Motor neuron (in vitro differentiated cells): ENCODE data around the gene AMOT. TPM values are rescaled to one million over a fixed set of nuclear protein-coding genes. Genes with fewer than 3 reads are reported as not detected.

Source experiments
- ATAC-seq, 8 experiments: fragments of 200-7000 bp; cut with Tn5 transposase; replicated peaks in 6 of 8; 2 replicates each; pipeline ENCODE4 v1.8.0; 2021; ENCODE audit warnings: mild to moderate bottlenecking in 8 of 8, moderate library complexity in 8 of 8
- H3K27ac ChIP-seq, 2 donors: fragments of 250-450 bp; sonication (Bioruptor Pico); 2 replicates each; pipeline ENCODE4 v1.9.0; 2021; ENCODE audit warnings: antibody characterized with exemption in 2 of 2, mild to moderate bottlenecking in 2 of 2, moderate library complexity in 1 of 2
- H3K4me1 ChIP-seq, 2 donors: fragments of 250-450 bp; sonication (Bioruptor Pico); replicated peaks in 1 of 2; 2 replicates each; pipeline ENCODE4 v1.6.1; 2021; ENCODE audit warnings: antibody characterized with exemption in 2 of 2, mild to moderate bottlenecking in 2 of 2, moderate library complexity in 1 of 2
- H3K4me3 ChIP-seq, 5 donors: fragments of 250-450 bp; sonication (Bioruptor Pico); 2 replicates each; pipeline ENCODE4 v1.9.0; 2021; ENCODE audit warnings: antibody characterized with exemption in 5 of 5, mild to moderate bottlenecking in 5 of 5, moderate library complexity in 4 of 5
- WGBS, 10 experiments: fragments of 450-650 bp; shearing (Covaris generic); methylation state at CpG; one replicate each; pipeline ENCODE4 v1.0.0; 2022; 5-methylcytosine and 5-hydroxymethylcytosine counted together
- in situ Hi-C, 9 experiments: fragments of 400-800 bp; cut with MboI; loops; one replicate each; pipeline ENCODE4 v1.15.0; 2021; ENCODE audit warnings: low sequenced_read_pairs in 9 of 9, low pct_unique_long_range_greater_than_20kb in 2 of 9; ENCODE audit not compliant: unreplicated experiment in 9 of 9
- total RNA-seq, 8 experiments: library from RNA; unstranded; fragments of 300-600 nt; gene quantifications; 2 replicates each; pipeline versions ENCODE4 v1.2.3 to v1.2.4, GENCODE V29; 2022

Gene AMOT
- total RNA-seq, 8 experiments from 2014 or later = 0.10 to 26.0 (median 14.0) TPM

DNA sequence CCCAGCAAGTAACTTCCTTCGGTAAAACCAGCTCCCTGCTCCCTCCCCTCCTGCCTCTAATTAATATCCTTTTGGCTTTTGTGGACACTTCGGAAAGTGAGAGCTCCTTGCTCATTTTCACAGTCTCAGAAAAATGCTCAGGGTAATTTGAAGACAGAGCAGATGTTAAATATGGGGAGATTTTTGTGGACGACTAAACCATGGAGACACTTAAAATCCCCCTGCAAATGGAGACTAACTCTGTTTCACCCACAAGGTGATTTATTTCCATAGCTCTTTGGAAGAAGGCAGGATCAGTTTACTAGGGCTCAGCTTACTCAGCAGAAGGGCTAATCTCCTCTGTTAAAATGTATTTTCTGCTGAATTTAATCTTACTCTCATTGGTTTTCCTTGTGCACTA is 12.2 kb upstream of the AMOT start:
- in situ Hi-C loops = no loop called here
- 0 to 100% (median 48%) methylated on average over 1 to 3 of the region's 3 CpGs; no CpG with 5 or more reads in 5 of the 10 experiments for WGBS, 10 experiments
- peak in 1 of 8 experiments; percentile 54 for ATAC-seq
- H3K4me3 ChIP-seq = no peak overlapping the region
- no peak overlapping the region for H3K27ac ChIP-seq
- H3K4me1 ChIP-seq = peaks cover 3 to 4% of the 10 kb centered on the region in 2 donors

DNA sequence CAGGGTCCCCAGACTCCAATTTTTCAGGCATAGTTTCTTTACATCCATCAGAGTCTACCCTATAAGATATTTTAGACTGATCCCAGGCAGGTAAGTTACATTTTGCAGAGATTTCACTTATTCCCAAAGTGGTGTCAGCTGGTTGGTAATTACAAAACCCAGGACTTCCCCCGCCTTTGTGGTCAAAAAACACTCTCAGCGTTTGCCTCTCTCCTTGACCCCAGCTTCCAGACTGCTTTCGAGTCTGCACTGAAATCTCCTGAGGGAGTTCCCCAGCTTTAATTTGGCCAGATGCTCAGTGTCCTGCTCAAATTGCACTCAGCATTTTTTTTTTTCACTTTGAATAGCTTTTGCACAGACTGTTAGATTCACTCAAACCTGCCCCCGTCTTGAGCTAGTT is 11.2 kb upstream of the AMOT start:
- Histone ChIP-seq H3K4me3 (no peak overlapping the region), H3K4me1 (peaks cover 3 to 4% of the 10 kb centered on the region in 2 donors), H3K27ac (no peak overlapping the region)
- in situ Hi-C loops = no loop called here
- 0 to 53% (median 25%) methylated on average over 1 to 4 of the region's 4 CpGs; no CpG with 5 or more reads in 6 of the 10 experiments for WGBS, 10 experiments
- peak in 1 of 8 experiments; percentile 12 for ATAC-seq

DNA sequence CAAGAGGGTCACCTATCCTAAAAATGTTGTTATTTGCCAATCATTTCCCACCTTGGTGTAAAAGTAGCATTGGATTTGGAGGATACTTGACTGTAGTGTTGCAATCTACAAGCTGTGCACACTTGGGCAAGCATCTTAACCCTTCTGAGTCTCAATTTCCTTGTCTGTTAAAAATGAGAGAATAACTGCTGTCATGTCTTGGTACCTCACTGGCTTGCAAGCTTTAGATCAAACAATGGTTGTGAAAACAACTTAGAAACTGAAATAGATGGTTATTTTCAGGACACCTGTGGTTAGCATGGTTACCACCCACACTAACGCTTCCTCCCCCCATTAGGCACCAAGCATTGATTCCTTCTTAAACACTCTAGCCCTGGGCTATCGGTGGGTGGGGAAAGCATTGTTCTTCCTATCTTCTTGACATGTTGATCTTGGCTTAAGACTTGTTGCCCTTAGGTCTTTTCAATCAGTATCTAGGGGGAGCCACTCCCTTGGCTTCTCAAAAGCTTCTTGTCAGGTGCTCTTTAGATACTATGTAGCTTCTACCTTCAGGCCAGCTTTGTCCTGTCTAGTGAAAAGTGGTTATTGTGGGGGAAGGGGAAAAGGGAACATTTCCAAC is 10.6 kb upstream of the AMOT start:
- Histone ChIP-seq H3K27ac (no peak overlapping the region), H3K4me3 (no peak overlapping the region), H3K4me1 (peaks cover 6 to 7% of the 10 kb centered on the region in 2 donors)
- in situ Hi-C loops = no loop called here
- no peak for ATAC-seq
- WGBS, 10 experiments = 20 to 74% (median 20%) methylated on average over 1 to 2 of the region's 2 CpGs; no CpG with 5 or more reads in 7 of the 10 experiments

DNA sequence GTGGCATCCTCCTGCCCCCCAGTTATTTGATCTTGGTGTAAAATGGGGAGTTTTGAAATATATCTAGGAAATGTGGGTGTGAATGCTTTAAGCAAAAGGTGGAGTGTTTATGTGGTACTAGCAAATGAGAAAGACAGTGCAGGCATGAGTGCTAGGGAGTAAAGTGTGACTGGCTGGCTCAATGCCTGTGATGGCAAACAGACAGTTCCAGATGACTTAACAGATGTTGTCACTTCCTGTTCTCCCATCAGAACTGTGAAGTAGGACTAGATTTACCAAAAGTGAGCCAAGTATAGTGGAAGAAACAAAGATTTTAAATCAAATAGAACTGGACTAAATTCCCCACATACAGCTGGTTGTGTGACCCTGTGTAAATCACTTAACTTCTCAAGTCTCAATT is 8.4 kb upstream of the AMOT start:
- peaks cover 13 to 27% of the 10 kb centered on the region in 2 donors for H3K4me1 ChIP-seq
- no peak overlapping the region for H3K4me3 ChIP-seq
- in situ Hi-C loops = no loop called here
- H3K27ac ChIP-seq = no peak overlapping the region
- no peak for ATAC-seq

DNA sequence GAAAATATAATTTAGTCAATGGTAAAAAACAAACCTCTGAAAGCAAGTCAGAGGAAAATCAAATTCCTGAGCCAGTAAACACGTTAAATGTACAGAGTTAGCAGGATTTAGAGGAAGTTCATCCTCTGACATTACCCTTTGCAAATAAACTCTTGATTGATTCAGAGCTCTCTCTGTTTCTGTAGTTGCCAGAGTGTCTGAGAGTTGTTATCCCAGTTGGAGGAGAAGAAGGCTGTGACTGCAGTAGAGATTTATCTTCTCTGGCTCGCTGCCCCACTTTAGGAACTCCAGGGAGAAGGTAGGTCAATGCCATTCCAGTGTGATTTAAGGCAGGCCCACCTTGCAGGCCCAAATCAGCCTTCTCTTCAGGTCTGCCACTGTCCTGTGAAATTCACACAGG is 6.2 kb upstream of the AMOT start:
- Histone ChIP-seq H3K27ac (no peak overlapping the region), H3K4me1 (peaks cover 20 to 23% of the 10 kb centered on the region in 2 donors), H3K4me3 (no peak overlapping the region)
- in situ Hi-C loops = no loop called here
- peak in 1 of 8 experiments; percentile 28 for ATAC-seq
- WGBS, 10 experiments = 14 to 67% methylated on average over 1 of the region's 2 CpGs; no CpG with 5 or more reads in 8 of the 10 experiments

DNA sequence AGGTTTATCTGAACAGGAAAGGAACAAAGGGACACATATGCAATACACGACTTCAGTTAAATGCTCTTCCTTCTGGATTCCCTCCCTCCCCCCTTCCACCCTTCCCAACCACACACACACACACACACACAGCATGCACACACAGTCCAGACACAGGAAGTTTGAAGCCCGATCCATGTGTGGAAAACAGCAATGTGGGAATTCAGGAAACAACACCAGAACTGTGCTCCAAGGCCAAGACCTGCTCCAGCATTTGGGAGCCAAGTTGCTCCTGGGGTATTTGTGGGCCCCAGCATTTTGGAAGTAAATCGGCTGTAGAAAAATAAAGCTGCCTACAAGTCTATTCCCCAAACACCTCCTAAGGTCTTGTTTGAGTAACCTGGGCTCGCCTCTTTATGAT is 5.6 kb upstream of the AMOT start:
- no peak for ATAC-seq
- WGBS, 10 experiments = 33 to 100% (median 55%) methylated on average over 1 to 2 of the region's 4 CpGs; no CpG with 5 or more reads in 6 of the 10 experiments
- H3K27ac ChIP-seq = no peak overlapping the region
- no peak overlapping the region for H3K4me3 ChIP-seq
- in situ Hi-C loops = no loop called here
- H3K4me1 ChIP-seq = peaks cover 19 to 23% of the 10 kb centered on the region in 2 donors

DNA sequence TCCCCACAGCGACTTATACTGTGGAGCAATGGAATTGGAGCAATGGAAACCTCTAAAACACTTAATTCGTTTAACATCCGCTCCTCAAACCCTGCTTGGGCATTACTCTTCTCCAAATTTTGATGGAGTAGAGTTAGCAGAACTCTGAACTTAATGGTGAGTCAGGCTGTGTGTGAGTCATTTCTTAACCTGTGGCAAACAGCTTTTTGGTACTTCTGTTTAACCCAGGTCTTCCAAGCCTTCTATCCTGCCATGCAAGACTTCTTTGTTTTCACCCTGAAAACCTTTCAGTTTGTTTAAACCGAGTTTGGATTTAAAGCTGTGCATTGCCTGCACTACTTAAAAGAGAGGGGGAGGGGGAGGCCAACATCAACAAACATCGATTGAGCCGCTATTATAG is 3.6 kb upstream of the AMOT start:
- Histone ChIP-seq H3K27ac (no peak overlapping the region), H3K4me3 (no peak overlapping the region), H3K4me1 (peaks cover 19 to 23% of the 10 kb centered on the region in 2 donors)
- in situ Hi-C loops = no loop called here
- 38 to 85% (median 40%) methylated on average over 1 to 6 of the region's 6 CpGs; no CpG with 5 or more reads in 5 of the 10 experiments for WGBS, 10 experiments
- ATAC-seq = no peak

DNA sequence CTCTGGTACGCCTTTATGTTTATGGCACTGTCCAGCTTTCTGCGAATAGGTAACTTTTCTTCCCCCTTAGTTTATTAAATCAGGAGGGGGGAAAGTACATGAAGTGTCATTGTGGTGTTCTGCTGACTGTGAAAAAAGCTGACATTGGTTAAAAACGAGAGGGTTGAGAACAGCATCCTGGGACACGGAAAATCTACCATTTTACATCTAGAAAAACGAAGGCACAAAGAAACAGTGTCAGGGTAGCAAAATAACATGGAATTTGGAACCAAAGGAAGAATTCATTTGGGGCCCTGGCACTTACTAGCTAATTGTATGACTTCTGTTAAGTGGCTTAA is 1.2 kb upstream of the AMOT start:
- Histone ChIP-seq H3K4me1 (peaks cover 25 to 31% of the 10 kb centered on the region in 2 donors), H3K4me3 (peak overlapping the region; percentile 56 to 94 (median 67)), H3K27ac (no peak overlapping the region)
- no peak for ATAC-seq
- in situ Hi-C loops = no loop called here
- 0 to 80% (median 27%) methylated on average over 1 to 3 of the region's 5 CpGs; no CpG with 5 or more reads in 4 of the 10 experiments for WGBS, 10 experiments

DNA sequence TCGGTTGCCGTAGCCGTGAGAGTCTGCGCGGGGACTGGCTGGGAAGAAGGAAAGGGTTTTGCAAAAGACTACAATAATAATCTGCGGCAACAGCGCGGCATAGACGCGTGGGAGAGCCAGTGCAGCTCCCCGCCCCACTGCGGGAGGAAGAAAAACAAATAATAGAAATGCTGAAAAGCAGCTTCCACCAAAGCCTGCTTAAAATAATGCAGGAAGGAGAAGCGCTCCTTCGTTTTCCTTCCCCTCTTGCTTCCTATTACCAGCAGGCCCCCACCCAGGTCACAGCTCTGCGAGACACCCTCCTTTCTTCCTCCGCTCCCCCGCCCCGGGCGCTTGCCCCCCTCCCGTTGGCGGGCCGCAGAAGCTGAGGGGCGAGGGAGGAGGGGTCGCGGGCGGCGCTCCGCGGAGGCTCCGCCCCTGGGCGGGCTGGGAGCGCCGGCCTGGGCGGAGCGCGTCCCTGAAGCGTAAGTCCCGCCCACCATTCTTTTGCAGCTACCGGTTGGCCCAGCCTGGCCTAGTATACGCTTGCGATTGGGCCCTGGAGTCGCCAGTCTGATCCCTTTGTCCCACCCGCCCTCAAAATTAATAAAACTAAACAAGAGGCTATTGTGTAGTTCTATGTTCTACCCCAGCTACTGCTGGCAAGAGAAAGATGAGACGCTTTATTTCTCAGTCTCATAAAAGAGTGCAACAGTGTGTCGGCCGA is 636 bp upstream of the AMOT start:
- peak overlapping the region; percentile 55 to 77 for H3K27ac ChIP-seq
- ATAC-seq = peak; percentile 85 to 96 (median 91)
- in situ Hi-C loops = no loop called here
- 0% methylated on average over 6 of the region's 46 CpGs; no CpG with 5 or more reads in 9 of the 10 experiments for WGBS, 10 experiments
- peaks cover 23 to 27% of the 10 kb centered on the region in 2 donors for H3K4me1 ChIP-seq
- H3K4me3 ChIP-seq = peak overlapping the region; percentile 56 to 94 (median 67)

DNA sequence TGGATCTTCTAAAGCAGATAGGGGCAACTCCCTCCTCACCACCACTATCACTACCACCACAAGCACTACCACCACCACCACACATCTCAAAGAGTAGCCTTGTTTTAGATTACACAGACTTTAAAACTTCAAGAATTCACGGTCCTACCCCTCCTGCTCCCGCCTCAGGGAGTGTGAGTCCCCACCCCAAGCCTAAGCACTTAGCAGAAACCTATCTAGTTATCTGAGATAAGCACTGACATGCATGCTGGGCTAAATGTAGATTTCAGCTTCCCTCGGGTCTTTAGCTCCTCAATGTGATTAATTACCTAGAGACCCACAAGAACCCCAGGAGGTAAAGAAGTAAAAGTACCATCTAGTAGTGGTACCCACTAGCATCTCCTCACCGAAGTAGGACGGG is 775 bp downstream of the AMOT start:
- H3K4me3 ChIP-seq = peak overlapping the region; percentile 56 to 94 (median 67)
- no peak for ATAC-seq
- WGBS, 10 experiments = 0 to 40% (median 20%) methylated on average over 1 of the region's 5 CpGs; no CpG with 5 or more reads in 7 of the 10 experiments
- H3K4me1 ChIP-seq = peaks cover 16 to 22% of the 10 kb centered on the region in 2 donors
- H3K27ac ChIP-seq = no peak overlapping the region
- in situ Hi-C loops = no loop called here

DNA sequence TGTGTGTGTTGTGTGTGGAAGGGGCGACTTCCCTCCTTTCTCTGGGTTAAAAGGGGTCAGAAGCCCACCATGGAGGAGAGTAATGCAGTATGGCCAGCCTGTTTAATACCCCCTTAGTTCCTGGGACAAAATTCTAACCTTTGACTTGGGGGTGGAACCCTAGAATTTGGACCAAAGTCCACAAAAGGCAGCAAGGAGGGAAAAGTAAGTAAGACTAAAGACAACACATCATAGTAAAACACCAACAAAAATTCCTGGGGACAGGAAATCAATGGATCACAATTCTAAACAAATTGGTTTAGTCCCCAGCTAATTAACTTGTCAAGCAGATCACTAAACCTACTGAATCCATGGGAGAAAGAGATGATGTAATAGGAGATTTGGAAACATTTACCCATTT is 3.1 kb downstream of the AMOT start:
- H3K4me1 ChIP-seq = peaks cover 20 to 28% of the 10 kb centered on the region in 2 donors
- no peak overlapping the region for H3K27ac ChIP-seq
- no peak for ATAC-seq
- in situ Hi-C loops = no loop called here
- WGBS, 10 experiments = 0% methylated on average over 1 of the region's 1 CpG; no CpG with 5 or more reads in 9 of the 10 experiments
- H3K4me3 ChIP-seq = no peak overlapping the region

DNA sequence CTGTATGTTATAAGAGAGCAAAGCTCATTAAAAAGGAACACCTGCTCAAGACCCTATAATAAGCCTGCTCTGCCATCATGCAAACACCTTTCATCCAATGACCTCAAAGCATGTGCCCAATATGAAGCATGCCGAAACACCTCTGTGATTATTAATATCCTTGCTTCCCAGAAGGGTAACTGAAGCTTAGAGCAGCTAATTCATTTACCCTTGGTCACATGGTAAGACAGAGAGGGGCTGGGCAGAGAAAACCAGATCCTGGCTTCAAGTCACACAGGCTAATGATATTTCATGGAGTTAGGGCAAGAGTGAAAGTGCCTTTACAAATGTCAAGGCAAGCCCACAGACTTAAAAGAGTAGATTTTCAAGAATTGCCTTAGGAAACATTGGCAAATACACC is 5.6 kb downstream of the AMOT start:
- in situ Hi-C loops = no loop called here
- Histone ChIP-seq H3K27ac (no peak overlapping the region), H3K4me3 (no peak overlapping the region), H3K4me1 (peaks cover 19 to 20% of the 10 kb centered on the region in 2 donors)
- ATAC-seq = peak in 5 of 8 experiments; percentile 27 to 59 (median 53)
- 71 to 80% methylated on average over 1 of the region's 1 CpG; no CpG with 5 or more reads in 8 of the 10 experiments for WGBS, 10 experiments

DNA sequence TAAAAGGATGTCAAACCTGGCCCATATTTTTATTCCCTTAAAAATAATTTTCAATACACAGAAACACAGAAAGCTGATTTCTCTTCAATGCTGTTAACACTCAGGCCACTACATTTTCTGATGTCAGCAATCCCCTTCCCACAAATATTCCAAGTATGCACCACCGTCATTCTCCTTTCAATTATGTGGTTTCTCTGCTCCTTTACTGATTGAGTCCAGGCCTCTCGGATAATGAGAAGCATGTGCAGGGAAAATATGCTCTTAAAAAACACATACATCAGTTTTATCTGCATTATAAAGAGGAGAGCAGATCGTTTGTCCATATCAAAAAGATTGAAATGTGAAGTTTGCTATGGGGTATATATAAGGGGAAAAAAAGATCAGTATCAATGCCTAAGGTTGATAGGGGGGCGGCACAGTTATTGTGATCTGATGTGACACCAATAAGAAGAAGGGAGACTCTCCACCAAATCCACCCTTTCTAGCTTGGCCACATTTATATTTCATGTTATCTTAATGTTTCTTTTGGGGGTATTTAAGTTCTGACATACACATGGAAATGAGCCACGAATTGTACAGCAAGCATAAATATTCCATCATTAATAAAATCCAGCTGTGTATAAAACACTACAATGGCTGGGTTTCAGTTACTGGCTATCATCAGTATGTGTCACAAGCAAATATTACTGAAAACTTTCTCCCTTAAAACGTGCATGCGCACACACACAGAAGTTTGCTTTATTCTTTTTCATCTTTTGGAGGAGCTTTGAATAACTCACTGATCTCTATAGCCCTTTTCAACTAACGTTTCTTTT is 6.4 kb downstream of the AMOT start:
- Histone ChIP-seq H3K27ac (no peak overlapping the region), H3K4me3 (no peak overlapping the region)
- ATAC-seq = peak in 1 of 8 experiments; percentile 53

More for the DNA sequence above, 6.4 kb downstream of the AMOT start:
- H3K4me1 ChIP-seq = peaks cover 19 to 20% of the 10 kb centered on the region in 2 donors
- 0 to 86% (median 40%) methylated on average over 1 to 7 of the region's 8 CpGs; no CpG with 5 or more reads in 1 of the 10 experiments for WGBS, 10 experiments
- in situ Hi-C loops = no loop called here
